T-helper 2 cell treated with Interferon-gamma antibody and Interleukin-4, amounts not matched to agents 5 μg/mL and 100 μg/mL, for 36 hours (primary cell): ENCODE data around the gene MKRN2OS.

Experiments
- DNase-seq: peaks from one replicate; pipeline ENCODE4 v3.0.0; 2021; ENCODE audit warnings: low spot score
- H3K27ac Mint-ChIP-seq: one replicate; pipeline ENCODE4 v1.8.0; 2021; ENCODE audit warnings: mild to moderate bottlenecking, mixed read lengths
- H3K27me3 Mint-ChIP-seq: one replicate; pipeline ENCODE4 v1.8.0; 2021; ENCODE audit warnings: low read depth, mixed read lengths
- H3K36me3 Mint-ChIP-seq: one replicate; pipeline ENCODE4 v1.8.0; 2021; ENCODE audit warnings: low read depth, mixed read lengths
- H3K4me1 Mint-ChIP-seq: one replicate; pipeline ENCODE4 v1.8.0; 2021; ENCODE audit warnings: low read depth, mixed read lengths
- H3K4me3 Mint-ChIP-seq: one replicate; pipeline ENCODE4 v1.8.0; 2022; ENCODE audit warnings: mild to moderate bottlenecking, moderate library complexity, mixed read lengths
- H3K9me3 Mint-ChIP-seq: one replicate; pipeline ENCODE4 v1.8.0; 2021; ENCODE audit warnings: mixed read lengths

The MKRN2OS gene

GRCh38 chr3:12578742-12579141 is 33.4 kb upstream of the MKRN2OS start:
- peaks cover 59% of the 10 kb centered on the region for H3K36me3 Mint-ChIP-seq
- H3K4me1 Mint-ChIP-seq, result no peaks in the 10 kb centered on the region
- peaks cover 3% of the 10 kb centered on the region for H3K9me3 Mint-ChIP-seq
- H3K4me3 Mint-ChIP-seq, result no peak overlapping the region
- H3K27ac Mint-ChIP-seq, result no peak overlapping the region
- DNase-seq, result no peak
- H3K27me3 Mint-ChIP-seq, result no peaks in the 10 kb centered on the region

GRCh38 chr3:12577379-12577778 is 32.1 kb upstream of the MKRN2OS start:
- H3K27me3 Mint-ChIP-seq, result no peaks in the 10 kb centered on the region
- H3K27ac Mint-ChIP-seq, result peak overlapping the region; percentile 1
- DNase-seq, result no peak
- H3K4me1 Mint-ChIP-seq, result no peaks in the 10 kb centered on the region
- H3K9me3 Mint-ChIP-seq, result peaks cover 3% of the 10 kb centered on the region
- H3K36me3 Mint-ChIP-seq, result peaks cover 60% of the 10 kb centered on the region
- no peak overlapping the region for H3K4me3 Mint-ChIP-seq

GRCh38 chr3:12574661-12575060 is 29.4 kb upstream of the MKRN2OS start:
- no peak overlapping the region for H3K4me3 Mint-ChIP-seq
- H3K4me1 Mint-ChIP-seq, result no peaks in the 10 kb centered on the region
- DNase-seq, result no peak
- peaks cover 3% of the 10 kb centered on the region for H3K9me3 Mint-ChIP-seq
- no peak overlapping the region for H3K27ac Mint-ChIP-seq
- H3K27me3 Mint-ChIP-seq, result no peaks in the 10 kb centered on the region
- H3K36me3 Mint-ChIP-seq, result peaks cover 64% of the 10 kb centered on the region

GRCh38 chr3:12574131-12574530 is 28.8 kb upstream of the MKRN2OS start:
- peaks cover 62% of the 10 kb centered on the region for H3K36me3 Mint-ChIP-seq
- no peaks in the 10 kb centered on the region for H3K27me3 Mint-ChIP-seq
- no peaks in the 10 kb centered on the region for H3K4me1 Mint-ChIP-seq
- H3K27ac Mint-ChIP-seq, result no peak overlapping the region
- no peak for DNase-seq
- peaks cover 3% of the 10 kb centered on the region for H3K9me3 Mint-ChIP-seq
- no peak overlapping the region for H3K4me3 Mint-ChIP-seq

GRCh38 chr3:12571986-12572385 is 26.7 kb upstream of the MKRN2OS start:
- peaks cover 53% of the 10 kb centered on the region for H3K36me3 Mint-ChIP-seq
- DNase-seq, result no peak
- H3K4me3 Mint-ChIP-seq, result no peak overlapping the region
- H3K4me1 Mint-ChIP-seq, result no peaks in the 10 kb centered on the region
- H3K27me3 Mint-ChIP-seq, result no peaks in the 10 kb centered on the region
- peaks cover 1% of the 10 kb centered on the region for H3K9me3 Mint-ChIP-seq
- no peak overlapping the region for H3K27ac Mint-ChIP-seq

GRCh38 chr3:12569836-12570235 is 24.5 kb upstream of the MKRN2OS start:
- Mint-ChIP-seq H3K4me3 (no peak overlapping the region), H3K36me3 (peaks cover 55% of the 10 kb centered on the region), H3K9me3 (peaks cover 15% of the 10 kb centered on the region), H3K27ac (no peak overlapping the region), H3K4me1 (peaks cover 2% of the 10 kb centered on the region), H3K27me3 (no peaks in the 10 kb centered on the region)
- no peak for DNase-seq

GRCh38 chr3:12568747-12569146 is 23.4 kb upstream of the MKRN2OS start:
- H3K36me3 Mint-ChIP-seq, result peaks cover 56% of the 10 kb centered on the region
- peaks cover 19% of the 10 kb centered on the region for H3K9me3 Mint-ChIP-seq
- H3K27me3 Mint-ChIP-seq, result no peaks in the 10 kb centered on the region
- no peak for DNase-seq
- H3K27ac Mint-ChIP-seq, result no peak overlapping the region
- no peak overlapping the region for H3K4me3 Mint-ChIP-seq
- H3K4me1 Mint-ChIP-seq, result peaks cover 2% of the 10 kb centered on the region

GRCh38 chr3:12566976-12567375 is 21.7 kb upstream of the MKRN2OS start:
- peaks cover 46% of the 10 kb centered on the region for H3K36me3 Mint-ChIP-seq
- peaks cover 4% of the 10 kb centered on the region for H3K4me1 Mint-ChIP-seq
- H3K4me3 Mint-ChIP-seq, result no peak overlapping the region
- H3K27ac Mint-ChIP-seq, result no peak overlapping the region
- H3K9me3 Mint-ChIP-seq, result peaks cover 19% of the 10 kb centered on the region
- no peak for DNase-seq
- no peaks in the 10 kb centered on the region for H3K27me3 Mint-ChIP-seq

- Mint-ChIP-seq H3K9me3 (peaks cover 19% of the 10 kb centered on the region), H3K36me3 (peaks cover 23% of the 10 kb centered on the region), H3K4me1 (peaks cover 26% of the 10 kb centered on the region), H3K4me3 (no peak overlapping the region), H3K27me3 (no peaks in the 10 kb centered on the region), H3K27ac (no peak overlapping the region)
- no peak for DNase-seq
Measured at GRCh38 chr3:12562451-12562850, 17.2 kb upstream of the MKRN2OS start.

GRCh38 chr3:12561397-12561796 is 16.1 kb upstream of the MKRN2OS start:
- no peak overlapping the region for H3K27ac Mint-ChIP-seq

GRCh38 chr3:12560505-12561190 is 15.3 kb upstream of the MKRN2OS start:
- Mint-ChIP-seq H3K36me3 (peaks cover 11% of the 10 kb centered on the region), H3K27me3 (peaks cover 2% of the 10 kb centered on the region), H3K4me1 (peaks cover 31% of the 10 kb centered on the region), H3K27ac (no peak overlapping the region), H3K4me3 (no peak overlapping the region), H3K9me3 (peaks cover 8% of the 10 kb centered on the region)
- DNase-seq, result no peak

More at GRCh38 chr3:12561397-12561796, 16.1 kb upstream of the MKRN2OS start:
- H3K9me3 Mint-ChIP-seq, result peaks cover 13% of the 10 kb centered on the region
- no peak for DNase-seq
- H3K4me3 Mint-ChIP-seq, result no peak overlapping the region
- peaks cover 17% of the 10 kb centered on the region for H3K36me3 Mint-ChIP-seq
- peaks cover 28% of the 10 kb centered on the region for H3K4me1 Mint-ChIP-seq
- no peaks in the 10 kb centered on the region for H3K27me3 Mint-ChIP-seq

- Mint-ChIP-seq H3K9me3 (peaks cover 1% of the 10 kb centered on the region), H3K27me3 (peaks cover 7% of the 10 kb centered on the region), H3K27ac (no peak overlapping the region), H3K4me3 (peak overlapping the region; percentile 35), H3K36me3 (peaks cover 3% of the 10 kb centered on the region), H3K4me1 (peaks cover 35% of the 10 kb centered on the region)
- no peak for DNase-seq
Measured at GRCh38 chr3:12559520-12559919, 14.2 kb upstream of the MKRN2OS start.

GRCh38 chr3:12558706-12559105 is 13.4 kb upstream of the MKRN2OS start:
- Mint-ChIP-seq H3K9me3 (no peaks in the 10 kb centered on the region), H3K27ac (no peak overlapping the region), H3K36me3 (peaks cover 2% of the 10 kb centered on the region), H3K4me3 (peak overlapping the region; percentile 96), H3K4me1 (peaks cover 40% of the 10 kb centered on the region), H3K27me3 (peaks cover 12% of the 10 kb centered on the region)
- no peak for DNase-seq

- Mint-ChIP-seq H3K27me3 (peaks cover 21% of the 10 kb centered on the region), H3K9me3 (no peaks in the 10 kb centered on the region), H3K4me1 (peaks cover 42% of the 10 kb centered on the region), H3K27ac (peak overlapping the region; percentile 73), H3K4me3 (peak overlapping the region; percentile 96), H3K36me3 (peaks cover 2% of the 10 kb centered on the region)
- DNase-seq, result no peak
Measured at GRCh38 chr3:12557473-12558100, 12.3 kb upstream of the MKRN2OS start.
